Measurements from ENCODE around the gene FBXO17. TPM values are rescaled to one million over a fixed set of nuclear protein-coding genes. Genes with fewer than 3 reads are reported as not detected.

Gene FBXO17
- total RNA-seq, 1 experiment from 2014 or later: 29.0 TPM

- in situ Hi-C loops (cut with HindIII; ENCODE audit: low pct_unique_long_range_greater_than_20kb, low sequenced_read_pairs): no loop called here
- no peak for DNase-seq (ENCODE audit: low read depth, low spot score)
Measured at GRCh38 chr19:38907670-38908069, 67.9 kb downstream of the FBXO17 start.

- in situ Hi-C loops (cut with HindIII; ENCODE audit: low pct_unique_long_range_greater_than_20kb, low sequenced_read_pairs): no loop called here
- no peak for DNase-seq (ENCODE audit: low read depth, low spot score)
Measured at GRCh38 chr19:38907227-38907626, 68.3 kb downstream of the FBXO17 start.

GRCh38 chr19:38905620-38906019, 69.9 kb downstream of the FBXO17 start:
- no peak for DNase-seq (ENCODE audit: low read depth, low spot score)
- in situ Hi-C loops (cut with HindIII; ENCODE audit: low pct_unique_long_range_greater_than_20kb, low sequenced_read_pairs): no loop called here

GRCh38 chr19:38904581-38905539, 70.7 kb downstream of the FBXO17 start:
- in situ Hi-C loops (cut with HindIII; ENCODE audit: low pct_unique_long_range_greater_than_20kb, low sequenced_read_pairs): no loop called here
- DNase-seq (ENCODE audit: low read depth, low spot score): no peak

GRCh38 chr19:38901683-38902082, 73.9 kb downstream of the FBXO17 start:
- in situ Hi-C loops (cut with HindIII; ENCODE audit: low pct_unique_long_range_greater_than_20kb, low sequenced_read_pairs): no loop called here
- DNase-seq (ENCODE audit: low read depth, low spot score): no peak

- in situ Hi-C loops (cut with HindIII; ENCODE audit: low pct_unique_long_range_greater_than_20kb, low sequenced_read_pairs): no loop called here
- DNase-seq (ENCODE audit: low read depth, low spot score): no peak
Measured at GRCh38 chr19:38900743-38901190, 74.8 kb downstream of the FBXO17 start.

GRCh38 chr19:38900202-38900629, 75.3 kb downstream of the FBXO17 start:
- in situ Hi-C loops (cut with HindIII; ENCODE audit: low pct_unique_long_range_greater_than_20kb, low sequenced_read_pairs): no loop called here
- DNase-seq (ENCODE audit: low read depth, low spot score): no peak

GRCh38 chr19:38899447-38900201, 75.9 kb downstream of the FBXO17 start, which contains the start of the genes NFKBIB and SIRT2:
NFKBIB (plus strand) TSS chr19:38899969; CDS start chr19:38900033, 64 bp downstream.
SIRT2 (minus strand) TSS chr19:38899618; CDS start chr19:38899521, 97 bp downstream.
- in situ Hi-C loops (cut with HindIII; ENCODE audit: low pct_unique_long_range_greater_than_20kb, low sequenced_read_pairs): no loop called here
- DNase-seq (ENCODE audit: low read depth, low spot score): peak; percentile 99

GRCh38 chr19:38898788-38899446, 76.6 kb downstream of the FBXO17 start:
- no peak for DNase-seq (ENCODE audit: low read depth, low spot score)
- in situ Hi-C loops (cut with HindIII; ENCODE audit: low pct_unique_long_range_greater_than_20kb, low sequenced_read_pairs): no loop called here

- DNase-seq (ENCODE audit: low read depth, low spot score): no peak
- in situ Hi-C loops (cut with HindIII; ENCODE audit: low pct_unique_long_range_greater_than_20kb, low sequenced_read_pairs): no loop called here
Measured at GRCh38 chr19:38894968-38895367, 80.6 kb downstream of the FBXO17 start.

- in situ Hi-C loops (cut with HindIII; ENCODE audit: low pct_unique_long_range_greater_than_20kb, low sequenced_read_pairs): no loop called here
- no peak for DNase-seq (ENCODE audit: low read depth, low spot score)
Measured at GRCh38 chr19:38893341-38893771, 82.2 kb downstream of the FBXO17 start.

- in situ Hi-C loops (cut with HindIII; ENCODE audit: low pct_unique_long_range_greater_than_20kb, low sequenced_read_pairs): no loop called here
- no peak for DNase-seq (ENCODE audit: low read depth, low spot score)
Measured at GRCh38 chr19:38892841-38893240, 82.7 kb downstream of the FBXO17 start.

- in situ Hi-C loops (cut with HindIII; ENCODE audit: low pct_unique_long_range_greater_than_20kb, low sequenced_read_pairs): no loop called here
Measured at GRCh38 chr19:38891771-38892170, 83.8 kb downstream of the FBXO17 start.

More at GRCh38 chr19:38891771-38892170, 83.8 kb downstream of the FBXO17 start:
- peak; percentile 32 for DNase-seq (ENCODE audit: low read depth, low spot score)

Other genes with a start within 250 kb of the FBXO17 start
- not detected in 2 replicates for gene CAPN12, start 231.3 kb downstream of the FBXO17 start, total RNA-seq (2014; rRNA removed; shearing (Covaris generic))
- gene LGALS7, start 202.2 kb downstream of the FBXO17 start, total RNA-seq (2014; rRNA removed; shearing (Covaris generic)): not detected in 2 replicates
- not detected in 2 replicates for gene LGALS7B, start 186.5 kb downstream of the FBXO17 start, total RNA-seq (2014; rRNA removed; shearing (Covaris generic))
- not detected in 2 replicates for gene LGALS4, start 162.8 kb downstream of the FBXO17 start, total RNA-seq (2014; rRNA removed; shearing (Covaris generic))
- 36.2 and 46.3 TPM in 2 replicates for gene ECH1, start 143.9 kb downstream of the FBXO17 start, total RNA-seq (2014; rRNA removed; shearing (Covaris generic))
- gene HNRNPL, start 125.8 kb downstream of the FBXO17 start, total RNA-seq (2014; rRNA removed; shearing (Covaris generic)): 225 and 255 TPM in 2 replicates
- gene RINL, start 97.5 kb downstream of the FBXO17 start, total RNA-seq (2014; rRNA removed; shearing (Covaris generic)): 0.87 and 1.2 TPM in 2 replicates
- gene SIRT2, start 76.1 kb downstream of the FBXO17 start, total RNA-seq (2014; rRNA removed; shearing (Covaris generic)): 37.9 and 39.5 TPM in 2 replicates
- gene NFKBIB, start 75.8 kb downstream of the FBXO17 start, total RNA-seq (2014; rRNA removed; shearing (Covaris generic)): 16.8 and 17.9 TPM in 2 replicates
- gene CCER2, start 63.6 kb downstream of the FBXO17 start, total RNA-seq (2014; rRNA removed; shearing (Covaris generic)): not detected in 2 replicates
- 19.0 and 22.7 TPM in 2 replicates for gene SARS2, start 45.0 kb downstream of the FBXO17 start, total RNA-seq (2014; rRNA removed; shearing (Covaris generic))
- 73.1 and 83.7 TPM in 2 replicates for gene MRPS12, start 44.8 kb downstream of the FBXO17 start, total RNA-seq (2014; rRNA removed; shearing (Covaris generic))
- 0.32 and 1.0 TPM in 2 replicates for gene FBXO27, start 56.8 kb upstream of the FBXO17 start, total RNA-seq (2014; rRNA removed; shearing (Covaris generic))
- gene ACP7, start 108.6 kb upstream of the FBXO17 start, total RNA-seq (2014; rRNA removed; shearing (Covaris generic)): 0.05 TPM in 1 of 2 replicates, not detected in the other
- 3.7 TPM in 2 replicates for gene PAK4, start 150.0 kb upstream of the FBXO17 start, total RNA-seq (2014; rRNA removed; shearing (Covaris generic))
- 0.21 and 0.67 TPM in 2 replicates for gene NCCRP1, start 221.2 kb upstream of the FBXO17 start, total RNA-seq (2014; rRNA removed; shearing (Covaris generic))
- not detected in 2 replicates for gene SYCN, start 228.5 kb upstream of the FBXO17 start, total RNA-seq (2014; rRNA removed; shearing (Covaris generic))